Naive thymus-derived CD8-positive, alpha-beta T cell (primary cell): ENCODE results near the gene RBM19. TPM values are rescaled to one million over a fixed set of nuclear protein-coding genes. Genes with fewer than 3 reads are reported as not detected.
A peak's percentile ranks its signal among the peaks of the same experiment; 100 is the strongest.

ENCODE experiments used
- ATAC-seq, 2 donors: fragments of 150-1000 bp; cut with Tn5 transposase in 1 of 2; sonication (Bioruptor Pico), chemical (Tn5 transposase) in 1 of 2; 1 replicate in 1 of 2; 2 replicates in 1 of 2; pipeline ENCODE4 v1.10.0; 2021; ENCODE audit warnings: mild to moderate bottlenecking in 2 of 2, moderate library complexity in 2 of 2
- POLR2A ChIA-PET: fragments of 350-600 bp; sonication (Branson Sonifier 250); formaldehyde crosslinking; loops from one replicate; lab custom pipeline; 2021; ENCODE audit warnings: antibody characterized with exemption; lab: Charles Lee
- DNase-seq, 10 donors: peaks; one replicate each; pipeline versions ENCODE4 v3.0.0 to v3.0.0-alpha.2; 2020 to 2022
- H3K27ac Mint-ChIP-seq, 10 donors: one replicate each; pipeline ENCODE4 v1.8.0; 2020 to 2022; ENCODE audit warnings: mild to moderate bottlenecking in 10 of 10, mixed read lengths in 10 of 10, moderate library complexity in 4 of 10, inconsistent platforms in 1 of 10
- H3K27me3 Mint-ChIP-seq, 5 donors: one replicate each; pipeline ENCODE4 v1.8.0; 2021 to 2022; ENCODE audit warnings: mixed read lengths in 5 of 5
- H3K36me3 Mint-ChIP-seq, 3 donors: one replicate each; pipeline ENCODE4 v1.8.0; 2020 to 2022; ENCODE audit warnings: mixed read lengths in 3 of 3, mild to moderate bottlenecking in 2 of 3, inconsistent platforms in 1 of 3
- H3K4me1 Mint-ChIP-seq, 4 donors: one replicate each; pipeline ENCODE4 v1.8.0; 2021 to 2022; ENCODE audit warnings: mixed read lengths in 4 of 4
- H3K4me3 Mint-ChIP-seq, 10 donors: one replicate each; pipeline ENCODE4 v1.8.0; 2020 to 2022; ENCODE audit warnings: mild to moderate bottlenecking in 10 of 10, mixed read lengths in 10 of 10, moderate library complexity in 6 of 10, inconsistent platforms in 1 of 10
- H3K9me3 Mint-ChIP-seq, 9 donors: one replicate each; pipeline ENCODE4 v1.8.0; 2020 to 2022; ENCODE audit warnings: mixed read lengths in 9 of 9, mild to moderate bottlenecking in 3 of 9, inconsistent platforms in 1 of 9, moderate library complexity in 1 of 9
- polyA plus RNA-seq, 3 donors: library from polyadenylated mRNA; unstranded; fragments of 300-500 nt; fragmentation: Illumina TruSeq; gene quantifications; one replicate each; pipeline ENCODE4 v1.2.3, GENCODE V29; 2021
- total RNA-seq, 8 experiments: library from RNA in 2 of 8; stranded (reverse) in 2 of 8; gene quantifications; one replicate each; pipeline ENCODE4 v1.2.3 and lab custom pipeline; 2021 to 2026

Gene RBM19
- total and polyA plus RNA-seq, 5 experiments from 2014 or later, result 5.4 to 84.6 (median 15.4) TPM

DNA sequence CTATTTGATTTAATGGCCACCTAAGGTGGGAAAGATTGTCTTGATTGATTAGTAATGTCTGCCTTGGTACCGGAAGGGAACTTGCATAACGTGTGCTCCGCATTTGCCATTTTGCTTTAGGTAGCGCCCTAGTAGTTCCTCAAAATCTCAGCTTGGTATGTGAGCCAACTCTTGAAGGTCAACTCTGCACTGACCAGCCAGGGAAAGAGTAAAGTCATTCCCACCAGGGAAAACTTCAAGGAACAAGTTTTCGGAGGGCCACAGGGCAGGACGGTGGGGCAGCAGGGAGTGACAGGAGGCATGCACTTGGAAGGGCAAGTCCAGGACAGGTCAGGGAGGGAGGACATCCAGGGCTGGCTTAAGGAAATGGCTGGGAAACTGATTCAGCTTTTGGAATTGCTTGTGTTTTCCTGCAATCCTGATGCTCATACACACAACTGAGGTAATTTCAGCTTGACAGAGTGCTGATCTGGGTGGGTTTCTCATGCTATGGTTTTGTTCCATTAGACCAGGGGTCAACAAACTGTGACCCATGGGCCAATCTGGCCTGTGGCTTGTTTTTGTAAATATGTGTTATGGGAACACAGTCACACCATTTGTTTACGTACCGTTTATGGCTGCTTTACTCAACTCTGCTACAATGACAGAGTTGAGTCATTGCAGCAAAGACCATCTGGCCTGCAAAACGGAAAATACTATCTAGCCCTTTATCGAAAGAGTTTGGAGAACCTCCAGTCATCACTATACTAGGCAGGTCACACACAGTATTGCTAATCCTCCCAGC is 184.5 kb downstream of the RBM19 start:
- Mint-ChIP-seq H3K9me3 (peaks cover 0 to 28% (median 8%) of the 10 kb centered on the region in 9 donors), H3K4me3 (no peak overlapping the region), H3K27ac (peak overlapping the region in 1 of 10 donors; percentile 63), H3K4me1 (peaks cover 0 to 1% (median 0%) of the 10 kb centered on the region in 4 donors), H3K27me3 (peaks cover 22 to 57% (median 33%) of the 10 kb centered on the region in 5 donors), H3K36me3 (peaks cover 0 to 18% (median 0%) of the 10 kb centered on the region in 3 donors)
- DNase-seq (no peak), ATAC-seq (no peak)
- POLR2A ChIA-PET, result no interaction called here

DNA sequence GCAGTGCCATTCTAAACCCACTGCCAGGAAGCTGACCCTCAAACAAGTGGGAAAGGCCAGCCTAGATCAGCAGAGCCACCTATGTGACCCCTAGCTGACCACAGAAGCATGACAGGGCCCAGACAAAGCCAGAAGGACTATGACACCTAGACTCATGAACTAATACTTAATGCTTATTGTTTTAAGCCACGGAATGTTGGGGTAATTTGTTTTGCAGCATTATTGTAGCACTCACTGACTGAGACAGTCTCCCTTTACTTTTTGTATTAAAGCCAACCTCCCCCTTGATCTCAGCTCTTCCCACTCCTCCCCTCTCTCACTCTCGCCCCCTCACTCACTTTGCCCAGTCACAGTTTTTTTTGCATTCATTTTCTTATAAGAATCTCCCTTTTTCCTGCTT is 186.4 kb downstream of the RBM19 start:
- no peak for ATAC-seq
- Mint-ChIP-seq H3K4me3 (no peak overlapping the region), H3K9me3 (peaks cover 0 to 21% (median 6%) of the 10 kb centered on the region in 9 donors), H3K36me3 (peaks cover 0 to 22% (median 0%) of the 10 kb centered on the region in 3 donors), H3K27ac (no peak overlapping the region), H3K27me3 (peaks cover 24 to 75% (median 39%) of the 10 kb centered on the region in 5 donors), H3K4me1 (peaks cover 0 to 1% (median 0%) of the 10 kb centered on the region in 4 donors)
- POLR2A ChIA-PET, result no interaction called here
- DNase-seq, result no peak

DNA sequence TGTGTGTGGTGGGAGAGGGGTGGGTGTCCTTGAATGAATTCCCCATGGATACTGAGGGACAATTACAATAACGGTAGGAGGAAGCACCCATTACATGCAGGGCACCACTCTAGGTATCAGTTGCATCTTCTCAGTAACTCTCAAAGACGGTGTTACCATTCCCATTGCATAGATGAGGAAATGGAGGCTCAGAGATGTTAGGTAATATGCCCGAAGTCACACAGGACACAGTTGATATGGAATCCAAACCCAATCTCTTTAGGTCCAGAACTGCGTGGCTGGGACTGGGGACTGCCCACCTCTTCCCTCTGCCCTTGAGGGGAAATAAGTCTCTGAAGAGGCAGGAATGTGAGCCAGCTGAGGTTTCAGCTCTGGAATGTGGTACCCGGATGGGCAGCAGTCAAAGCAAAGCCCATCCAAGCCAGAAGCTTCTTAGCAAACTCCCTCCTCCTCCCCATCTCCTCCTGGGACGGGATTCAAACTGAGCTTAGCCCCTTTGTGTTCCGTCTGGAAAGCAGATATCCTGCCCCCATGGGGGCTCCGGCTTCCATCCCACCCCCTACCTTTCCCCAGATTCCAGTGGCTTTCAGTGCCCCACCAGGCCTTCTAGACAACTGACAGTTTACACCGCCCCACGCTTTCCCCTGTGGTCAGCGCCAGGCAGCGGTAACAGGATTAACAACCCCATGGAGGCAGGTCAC is 187.5 kb downstream of the RBM19 start:
- DNase-seq (no peak), ATAC-seq (no peak)
- Mint-ChIP-seq H3K9me3 (peaks cover 0 to 25% (median 7%) of the 10 kb centered on the region in 9 donors), H3K36me3 (peaks cover 0 to 16% (median 0%) of the 10 kb centered on the region in 3 donors), H3K4me1 (peaks cover 0 to 1% (median 0%) of the 10 kb centered on the region in 4 donors), H3K27ac (peak overlapping the region in 1 of 10 donors; percentile 7), H3K4me3 (no peak overlapping the region), H3K27me3 (peaks cover 27 to 84% (median 44%) of the 10 kb centered on the region in 5 donors)
- POLR2A ChIA-PET, result no interaction called here

DNA sequence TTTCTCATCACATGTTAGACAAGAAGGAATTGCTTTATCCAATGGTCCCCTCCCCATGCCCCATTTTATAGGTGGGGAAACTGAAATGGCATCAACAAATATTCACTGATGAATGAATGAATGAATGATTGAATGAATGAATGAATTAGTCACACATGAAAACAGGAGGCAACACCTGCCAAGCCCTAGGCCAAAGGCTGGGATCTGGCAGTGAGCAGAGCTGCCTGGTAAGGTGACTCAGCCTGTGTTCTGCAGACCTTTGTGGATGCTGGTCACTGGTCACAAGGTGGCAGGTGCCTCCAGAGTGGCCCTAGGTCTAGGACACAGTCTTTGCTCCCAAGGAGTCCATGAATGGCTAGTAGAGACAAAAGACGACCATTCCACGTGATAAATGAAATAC is 188.4 kb downstream of the RBM19 start:
- no peak overlapping the region for H3K27ac Mint-ChIP-seq
- H3K4me1 Mint-ChIP-seq, result peaks cover 0 to 1% (median 0%) of the 10 kb centered on the region in 4 donors
- H3K9me3 Mint-ChIP-seq, result peaks cover 0 to 25% (median 7%) of the 10 kb centered on the region in 9 donors
- no peak for DNase-seq
- peaks cover 27 to 83% (median 44%) of the 10 kb centered on the region in 5 donors for H3K27me3 Mint-ChIP-seq
- H3K36me3 Mint-ChIP-seq, result peaks cover 0 to 16% (median 0%) of the 10 kb centered on the region in 3 donors
- POLR2A ChIA-PET, result no interaction called here
- no peak overlapping the region for H3K4me3 Mint-ChIP-seq
- ATAC-seq, result no peak

DNA sequence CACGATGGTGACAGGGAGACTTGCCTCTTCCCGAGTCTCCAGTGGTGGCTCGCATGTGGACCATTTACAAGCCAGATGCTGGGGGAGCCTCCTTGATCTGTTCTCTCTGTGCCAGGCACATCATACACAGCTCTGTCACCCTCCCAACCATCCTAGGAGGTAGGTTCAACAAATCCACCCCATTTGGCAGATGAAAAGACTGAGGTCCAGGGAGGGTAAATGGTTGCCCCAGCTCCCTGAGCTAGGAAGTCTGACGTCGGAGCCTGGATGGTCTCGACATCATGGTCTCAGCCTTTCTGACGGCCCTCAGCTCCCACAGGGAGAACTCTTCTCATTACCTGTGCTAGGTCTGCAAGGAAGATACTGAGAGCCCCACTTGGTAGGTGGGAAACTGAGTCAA is 189.6 kb downstream of the RBM19 start:
- H3K4me1 Mint-ChIP-seq, result peaks cover 0 to 1% (median 0%) of the 10 kb centered on the region in 4 donors
- POLR2A ChIA-PET, result no interaction called here
- DNase-seq, result no peak
- H3K27me3 Mint-ChIP-seq, result peaks cover 30 to 85% (median 40%) of the 10 kb centered on the region in 5 donors
- peaks cover 0 to 16% (median 0%) of the 10 kb centered on the region in 3 donors for H3K36me3 Mint-ChIP-seq
- peaks cover 0 to 21% (median 7%) of the 10 kb centered on the region in 9 donors for H3K9me3 Mint-ChIP-seq
- ATAC-seq, result no peak
- H3K27ac Mint-ChIP-seq, result no peak overlapping the region
- no peak overlapping the region for H3K4me3 Mint-ChIP-seq

DNA sequence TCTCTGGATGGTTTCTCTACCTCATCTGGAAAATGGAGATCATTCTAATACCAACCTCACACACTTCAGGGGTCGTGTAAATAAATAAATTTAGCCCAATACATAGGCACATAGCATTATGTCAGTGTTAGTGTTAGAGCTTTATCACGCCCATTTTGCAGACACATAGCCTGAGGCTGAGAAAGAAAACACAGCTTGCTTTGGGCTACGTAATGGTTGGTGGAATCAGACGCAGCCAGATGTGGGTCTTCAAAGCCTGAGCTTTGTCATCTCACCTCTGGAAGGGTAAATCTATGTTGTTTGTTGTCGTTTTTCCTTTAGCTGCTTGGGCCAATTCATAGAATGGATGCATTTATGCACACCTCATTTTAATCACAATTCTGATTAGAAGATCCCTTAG is 191.6 kb downstream of the RBM19 start:
- ATAC-seq (no peak), DNase-seq (no peak)
- Mint-ChIP-seq H3K27ac (no peak overlapping the region), H3K36me3 (peaks cover 0 to 10% (median 0%) of the 10 kb centered on the region in 3 donors), H3K4me3 (no peak overlapping the region), H3K27me3 (peaks cover 20 to 70% (median 30%) of the 10 kb centered on the region in 5 donors), H3K4me1 (no peaks in the 10 kb centered on the region), H3K9me3 (peaks cover 0 to 10% (median 3%) of the 10 kb centered on the region in 9 donors)
- POLR2A ChIA-PET, result no interaction called here

DNA sequence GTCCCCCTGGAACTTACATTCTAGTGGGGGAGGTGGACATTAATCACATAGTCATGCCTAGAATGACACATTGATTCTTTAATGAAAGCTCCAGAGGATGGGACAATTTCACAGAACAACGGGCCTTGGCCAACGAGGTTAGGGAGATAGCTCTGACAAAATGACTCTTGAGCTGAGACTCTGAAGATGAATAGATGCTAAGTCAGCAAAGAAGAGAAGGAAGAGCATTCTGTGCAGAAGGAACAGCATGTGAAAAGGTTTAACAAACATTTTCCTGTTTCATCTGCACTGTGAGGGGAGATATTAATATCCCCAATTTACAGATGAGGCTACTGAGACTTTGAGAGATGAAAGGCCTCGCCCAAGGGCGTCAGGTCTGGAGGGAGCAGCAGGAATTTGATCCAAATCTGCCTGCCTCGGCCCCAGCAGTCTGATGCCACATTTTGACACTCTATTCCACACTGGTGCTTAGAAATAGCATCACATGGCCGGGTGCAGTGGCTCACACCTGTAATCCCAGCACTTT is 193.6 kb downstream of the RBM19 start:
- POLR2A ChIA-PET, result no interaction called here
- no peaks in the 10 kb centered on the region for H3K4me1 Mint-ChIP-seq
- H3K27me3 Mint-ChIP-seq, result peaks cover 13 to 60% (median 26%) of the 10 kb centered on the region in 5 donors
- peaks cover 0 to 9% (median 0%) of the 10 kb centered on the region in 9 donors for H3K9me3 Mint-ChIP-seq
- DNase-seq (no peak), ATAC-seq (no peak)
- no peak overlapping the region for H3K4me3 Mint-ChIP-seq
- no peak overlapping the region for H3K27ac Mint-ChIP-seq
- peaks cover 0 to 5% (median 0%) of the 10 kb centered on the region in 3 donors for H3K36me3 Mint-ChIP-seq

DNA sequence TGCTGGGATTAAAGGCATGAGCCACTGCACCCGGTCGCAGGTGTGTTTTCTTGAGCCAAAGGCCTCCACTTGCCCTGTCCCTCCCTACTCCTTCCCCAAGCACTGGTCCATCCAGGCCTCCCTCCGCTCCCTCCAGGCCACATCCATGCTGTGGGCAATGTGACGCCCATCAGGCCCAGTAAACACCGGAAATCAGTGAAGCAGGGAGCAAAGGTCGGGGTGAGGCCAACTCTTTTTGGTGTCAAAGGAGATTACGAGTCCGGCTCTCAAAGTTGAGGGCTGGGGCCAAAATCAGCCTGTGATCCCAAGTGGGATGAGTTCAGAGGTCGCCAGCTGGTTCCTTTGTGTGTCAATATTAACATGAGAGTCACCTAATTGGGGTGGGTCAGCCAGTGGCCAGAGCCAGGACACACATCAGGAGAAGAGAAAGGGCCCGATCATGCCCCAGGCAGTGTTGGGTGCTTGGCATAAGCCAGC is 195.7 kb downstream of the RBM19 start:
- no peak overlapping the region for H3K4me3 Mint-ChIP-seq
- H3K27ac Mint-ChIP-seq, result no peak overlapping the region
- DNase-seq (no peak), ATAC-seq (no peak)
- peaks cover 11 to 48% (median 23%) of the 10 kb centered on the region in 5 donors for H3K27me3 Mint-ChIP-seq
- H3K4me1 Mint-ChIP-seq, result peaks cover 0 to 3% (median 0%) of the 10 kb centered on the region in 4 donors
- H3K36me3 Mint-ChIP-seq, result peaks cover 0 to 2% (median 0%) of the 10 kb centered on the region in 3 donors
- POLR2A ChIA-PET, result no interaction called here
- H3K9me3 Mint-ChIP-seq, result peaks cover 0 to 9% (median 2%) of the 10 kb centered on the region in 9 donors

DNA sequence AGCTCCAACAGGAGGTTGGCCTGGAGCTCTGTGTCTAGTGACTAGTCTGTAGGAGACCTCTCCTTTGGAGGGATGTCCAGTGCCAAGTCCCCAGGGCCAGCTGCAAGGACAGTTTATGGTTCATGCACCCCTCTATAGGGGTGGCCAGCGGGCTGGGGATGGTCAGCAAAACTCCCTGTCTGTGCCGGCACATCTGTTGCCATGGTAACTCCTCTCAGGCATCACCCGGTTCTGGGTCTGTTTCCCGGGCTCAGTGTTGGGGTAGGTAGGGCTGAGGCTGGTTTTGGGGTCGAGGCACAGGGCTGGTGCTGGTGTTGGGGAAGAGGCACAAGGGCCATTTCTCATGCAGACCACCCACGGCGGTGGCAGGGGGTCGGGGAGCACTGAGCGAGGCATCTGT is 196.8 kb downstream of the RBM19 start:
- POLR2A ChIA-PET, result no interaction called here
- peaks cover 0 to 10% (median under 1%) of the 10 kb centered on the region in 9 donors for H3K9me3 Mint-ChIP-seq
- H3K4me3 Mint-ChIP-seq, result no peak overlapping the region
- H3K4me1 Mint-ChIP-seq, result peaks cover 0 to 5% (median 0%) of the 10 kb centered on the region in 4 donors
- H3K27ac Mint-ChIP-seq, result no peak overlapping the region
- H3K27me3 Mint-ChIP-seq, result peaks cover 12 to 47% (median 16%) of the 10 kb centered on the region in 5 donors
- no peaks in the 10 kb centered on the region for H3K36me3 Mint-ChIP-seq
- ATAC-seq (no peak), DNase-seq (no peak)

DNA sequence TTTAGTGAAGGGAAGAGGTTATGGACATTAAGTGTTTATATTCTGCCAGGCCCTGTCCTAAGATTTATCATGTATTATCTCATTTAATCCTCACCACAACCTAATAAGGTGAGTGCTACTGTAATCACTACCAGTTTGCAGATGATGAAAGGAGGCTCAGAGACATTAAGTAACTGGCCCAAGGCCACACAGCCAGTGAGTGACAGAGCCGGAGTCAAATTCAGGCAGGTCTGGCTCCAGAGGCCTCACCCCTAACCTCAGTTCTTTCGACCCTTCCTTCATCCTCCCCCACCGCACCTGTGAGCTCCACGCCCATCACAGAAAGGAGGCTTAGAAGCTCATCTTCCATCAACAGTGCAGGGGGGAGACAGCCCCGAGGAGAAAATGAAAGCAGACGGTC is 197.3 kb downstream of the RBM19 start:
- no peak for ATAC-seq
- Mint-ChIP-seq H3K27me3 (peaks cover 10 to 42% (median 16%) of the 10 kb centered on the region in 5 donors), H3K9me3 (peaks cover 0 to 10% (median 0%) of the 10 kb centered on the region in 9 donors), H3K36me3 (no peaks in the 10 kb centered on the region), H3K27ac (no peak overlapping the region), H3K4me3 (no peak overlapping the region), H3K4me1 (peaks cover 0 to 5% (median 0%) of the 10 kb centered on the region in 4 donors)
- POLR2A ChIA-PET, result no interaction called here
- no peak for DNase-seq

DNA sequence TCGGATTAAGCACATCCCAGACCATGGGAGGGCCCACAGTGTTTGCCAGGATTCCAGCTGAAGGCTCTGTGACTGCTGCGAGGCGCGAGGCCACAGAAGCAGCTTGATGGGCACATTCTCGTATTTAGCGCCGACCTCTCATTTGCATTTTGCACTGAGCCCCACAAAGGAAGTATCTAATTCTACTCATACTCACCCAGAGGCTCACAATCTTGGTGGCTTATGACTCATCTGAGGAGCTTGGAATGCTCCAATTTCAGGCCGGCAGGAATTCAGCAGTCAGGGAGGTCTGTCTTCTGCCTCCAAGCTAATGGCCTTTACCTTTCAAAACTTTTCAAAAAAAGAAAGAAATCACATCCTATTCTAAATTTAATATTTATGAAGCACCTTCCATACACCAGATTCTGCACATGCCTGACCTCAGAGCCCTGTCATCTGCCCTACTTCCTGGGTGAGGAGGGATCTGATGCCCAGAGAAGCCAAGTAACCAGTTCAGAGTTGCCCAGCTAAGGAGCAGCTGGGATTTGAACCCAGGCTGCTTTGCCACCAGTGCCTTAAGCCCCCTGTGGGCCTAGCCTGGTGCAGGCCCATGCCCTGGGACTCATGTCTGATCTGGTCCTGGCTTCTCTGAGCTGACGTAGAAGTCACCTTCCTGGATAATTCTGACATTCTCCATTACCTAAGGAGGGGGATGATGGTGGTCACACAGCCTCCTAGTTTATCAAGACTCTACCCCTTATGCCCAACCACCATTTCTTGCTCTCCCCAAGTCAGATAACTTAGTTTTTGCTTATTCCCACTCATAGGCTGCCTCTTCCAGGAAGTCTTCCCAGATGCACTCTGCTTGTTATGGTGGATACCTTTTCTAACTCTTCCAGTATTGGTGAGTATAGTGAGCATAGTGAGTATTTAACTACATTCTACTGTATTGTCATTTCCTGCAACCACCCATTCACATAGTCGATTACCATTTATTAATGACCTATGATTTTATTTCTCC is 198.9 kb downstream of the RBM19 start:
- POLR2A ChIA-PET, result no interaction called here
- no peak overlapping the region for H3K4me3 Mint-ChIP-seq
- peaks cover 0 to 10% (median 0%) of the 10 kb centered on the region in 9 donors for H3K9me3 Mint-ChIP-seq
- no peak for ATAC-seq
- H3K27me3 Mint-ChIP-seq, result peaks cover 18 to 49% (median 23%) of the 10 kb centered on the region in 5 donors
- no peak for DNase-seq
- H3K4me1 Mint-ChIP-seq, result peaks cover 0 to 5% (median 0%) of the 10 kb centered on the region in 4 donors
- H3K27ac Mint-ChIP-seq, result no peak overlapping the region
- H3K36me3 Mint-ChIP-seq, result peaks cover 0 to 5% (median 0%) of the 10 kb centered on the region in 3 donors
